HepG2 (cell line): Measurements from ENCODE around the gene CKLF. TPM values are rescaled to one million over a fixed set of nuclear protein-coding genes. Genes with fewer than 3 reads are reported as not detected.

Experiments used
- AHR ChIP-seq: IDR thresholded peaks from 2 replicates; pipeline ENCODE4 v1.6.1; 2018; ENCODE audit warnings: missing genetic modification reagents, missing compliant biosample characterization
- BRD4 ChIP-seq: sonication (generic); formaldehyde crosslinking; IDR thresholded peaks from 2 replicates; pipeline ENCODE4 v1.4.0; 2020; ENCODE audit warnings: missing genetic modification reagents
- CTCF ChIP-seq: sonication (generic); formaldehyde crosslinking; IDR thresholded peaks from 2 replicates; pipeline ENCODE4 v1.5.0; 2020; ENCODE audit warnings: mild to moderate bottlenecking, missing genetic modification reagents, moderate library complexity
- ISX ChIP-seq: sonication (generic); formaldehyde crosslinking; conservative IDR thresholded peaks from 2 replicates; pipeline ENCODE4 v1.5.0; 2020; ENCODE audit warnings: missing genetic modification reagents
- LRRFIP1 ChIP-seq: sonication (generic); formaldehyde crosslinking; conservative IDR thresholded peaks from 2 replicates; pipeline ENCODE4 v1.4.0; 2020; ENCODE audit warnings: missing genetic modification reagents
- NONO ChIP-seq, 2 experiments: fragments of 450-650 bp in 1 of 2; sonication (generic) in 1 of 2; formaldehyde crosslinking in 1 of 2; IDR thresholded peaks in 1 of 2; conservative IDR thresholded peaks in 1 of 2; 2 replicates each; pipeline versions ENCODE4 v1.6.1 to v1.8.0; 2017 to 2022; ENCODE audit warnings: mild to moderate bottlenecking in 1 of 2, missing genetic modification reagents in 1 of 2, moderate library complexity in 1 of 2
- RBM22 ChIP-seq: fragments of 200-400 bp; formaldehyde crosslinking; optimal IDR thresholded peaks from 2 replicates; pipeline ENCODE3; 2017; ENCODE audit warnings: mild to moderate bottlenecking, low read length, moderate library complexity
- ZBED4 ChIP-seq: sonication (generic); formaldehyde crosslinking; IDR thresholded peaks from 2 replicates; pipeline ENCODE4 v1.4.0; 2020; ENCODE audit warnings: missing genetic modification reagents, borderline replicate concordance
- ZBTB43 ChIP-seq: sonication (generic); formaldehyde crosslinking; conservative IDR thresholded peaks from 2 replicates; pipeline ENCODE4 v1.4.0; 2020; ENCODE audit warnings: missing genetic modification reagents
- ZGPAT ChIP-seq: IDR thresholded peaks from 2 replicates; pipeline ENCODE4 v1.6.1; 2016; ENCODE audit warnings: mild to moderate bottlenecking
- ZNF136 ChIP-seq: sonication (generic); formaldehyde crosslinking; IDR thresholded peaks from 2 replicates; pipeline ENCODE4 v1.8.1; 2022; ENCODE audit warnings: low read depth, mild to moderate bottlenecking, moderate library complexity, missing genetic modification reagents
- ZNF431 ChIP-seq: sonication (generic); formaldehyde crosslinking; IDR thresholded peaks from 2 replicates; pipeline ENCODE4 v1.9.0; 2022; ENCODE audit warnings: missing genetic modification reagents, low read depth, mild to moderate bottlenecking, borderline replicate concordance
- ZNF460 ChIP-seq: sonication (generic); formaldehyde crosslinking; IDR thresholded peaks from 2 replicates; pipeline ENCODE4 v1.5.1; 2020; ENCODE audit warnings: missing genetic modification reagents, mild to moderate bottlenecking, borderline replicate concordance
- ZNF569 ChIP-seq: sonication (generic); formaldehyde crosslinking; IDR thresholded peaks from 2 replicates; pipeline ENCODE4 v1.5.0; 2020; ENCODE audit warnings: mild to moderate bottlenecking, missing genetic modification reagents, moderate library complexity, borderline replicate concordance
- ZNF766 ChIP-seq: sonication (generic); formaldehyde crosslinking; IDR thresholded peaks from 2 replicates; pipeline ENCODE4 v1.5.0; 2020; ENCODE audit warnings: missing genetic modification reagents, borderline replicate concordance
- ZNF850 ChIP-seq: sonication (generic); formaldehyde crosslinking; conservative IDR thresholded peaks from 2 replicates; pipeline ENCODE4 v1.9.0; 2021; ENCODE audit warnings: mild to moderate bottlenecking, missing genetic modification reagents
- ZSCAN30 ChIP-seq: sonication (generic); formaldehyde crosslinking; IDR thresholded peaks from 2 replicates; pipeline ENCODE4 v1.5.0; 2020; ENCODE audit warnings: mild to moderate bottlenecking, missing genetic modification reagents
- polyA plus RNA-seq, 8 experiments: library from polyadenylated mRNA; depleted of rRNA in 3 of 8; stranded (reverse) in 7 of 8; unstranded in 1 of 8; fragments of >200 nt; fragmentation: Illumina TruSeq in 4 of 8; extraction: Trizol in 4 of 8; gene quantifications; 2 replicates each; pipeline versions ENCODE4 v1.2.1 to v1.2.3, GENCODE V29; 2011 to 2016; ENCODE audit warnings: low read depth in 4 of 8, missing spikeins in 1 of 8, mixed read lengths in 1 of 8; ENCODE audit not compliant: insufficient read depth in 1 of 8
- total RNA-seq, 5 experiments: library from RNA; depleted of rRNA; stranded (reverse); fragments of >200 nt; fragmentation: Illumina TruSeq; extraction: Trizol; gene quantifications; 2 replicates each; pipeline ENCODE4 v1.2.3, GENCODE V29; 2016; ENCODE audit warnings: low read depth in 1 of 5

CKLF gene
- total and polyA plus RNA-seq, 2 of the 13 experiments (the other 11 are each of a cell fraction or from before 2014, with no cell fraction given): 120 to 167 TPM

- TF ChIP-seq CTCF (0 out of 2 replicates have a peak, but pooled peaks have one; percentile 4), ZNF460 (CRISPR knock-in tag) (no peak), ZNF431 (peak; percentile 96), ZGPAT (peak; percentile 96), ZNF569 (no peak), ZNF766 (CRISPR knock-in tag) (peak; percentile 85; the same call in 1 of the 2 replicates), ISX (CRISPR knock-in tag) (0 out of 2 replicates have a peak, but pooled peaks have one; percentile 79), ZBTB43 (CRISPR knock-in tag) (peak; percentile 93), ZNF850 (CRISPR knock-in tag) (no peak; the same call in 1 of the 2 replicates), AHR (CRISPR knock-in tag) (no peak), ZBED4 (CRISPR knock-in tag) (no peak), LRRFIP1 (CRISPR knock-in tag) (no peak), ZNF136 (CRISPR knock-in tag) (peak; percentile 63; the same call in 1 of the 2 replicates), BRD4 (CRISPR knock-in tag) (peak; percentile 91), RBM22 (no peak), NONO (IDR thresholded peaks at IDR 0.05) (no peak), NONO (CRISPR knock-in tag; conservative IDR thresholded peaks at IDR 0.05) (peak; percentile 95), ZSCAN30 (CRISPR knock-in tag) (no peak)
Observed at GRCh38 chr16:66516808-66517585, 35.4 kb upstream of the CKLF start (continued).
